HG03066 (cell line): Measurements from ENCODE around the gene OTUB1.

Source experiments
- ATAC-seq: cut with Tn5 transposase; IDR thresholded peaks from one replicate; pipeline ENCODE4 v1.9.1; 2021; ENCODE audit warnings: low read depth; ENCODE audit not compliant: unreplicated experiment

OTUB1 gene

GRCh38 chr11:64020976-64021756 lies 34.9 kb downstream of the OTUB1 start:
- ATAC-seq: no peak

- no peak for ATAC-seq
Observed at GRCh38 chr11:64021757-64022093, 35.5 kb downstream of the OTUB1 start.

- ATAC-seq: no peak
Observed at GRCh38 chr11:64022125-64022784, 36.0 kb downstream of the OTUB1 start.

GRCh38 chr11:64023712-64024710 lies 37.8 kb downstream of the OTUB1 start:
- ATAC-seq: no peak

GRCh38 chr11:64025205-64025604 lies 39.0 kb downstream of the OTUB1 start:
- no peak for ATAC-seq

GRCh38 chr11:64026575-64027205 lies 40.5 kb downstream of the OTUB1 start:
- ATAC-seq: no peak

- no peak for ATAC-seq
Observed at GRCh38 chr11:64027651-64028397, 41.6 kb downstream of the OTUB1 start.

GRCh38 chr11:64028398-64029115 lies 42.3 kb downstream of the OTUB1 start:
- ATAC-seq: no peak

GRCh38 chr11:64029773-64030172 lies 43.5 kb downstream of the OTUB1 start:
- no peak for ATAC-seq

GRCh38 chr11:64031001-64031400 lies 44.8 kb downstream of the OTUB1 start:
- no peak for ATAC-seq

GRCh38 chr11:64032050-64032449 lies 45.8 kb downstream of the OTUB1 start:
- ATAC-seq: no peak

- ATAC-seq: no peak
Observed at GRCh38 chr11:64034411-64034811, 48.2 kb downstream of the OTUB1 start.

GRCh38 chr11:64035081-64035524 lies 48.9 kb downstream of the OTUB1 start:
- ATAC-seq: no peak

- no peak for ATAC-seq
Observed at GRCh38 chr11:64035576-64035975, 49.3 kb downstream of the OTUB1 start, which contains the start of gene FLRT1. TSS of gene FLRT1 (plus strand) at chr11:64035931. CDS start at chr11:64116268, 80,337 bp downstream.

GRCh38 chr11:64036087-64037026 lies 50.1 kb downstream of the OTUB1 start:
- no peak for ATAC-seq

GRCh38 chr11:64037027-64037634 lies 50.9 kb downstream of the OTUB1 start:
- ATAC-seq: no peak

- no peak for ATAC-seq
Observed at GRCh38 chr11:64038500-64038899, 52.3 kb downstream of the OTUB1 start.
